ENCODE results near the gene BRIP1. TPM values are rescaled to one million over a fixed set of nuclear protein-coding genes. Genes with fewer than 3 reads are reported as not detected.
"Not testable (repeated sequence)": the region's sequence is repeated elsewhere in the genome, so short reads cannot be mapped to it uniquely, and the experiment has no call there.

Gene BRIP1
- total RNA-seq, 1 donor from 2014 or later = not detected

GRCh38 chr17:61832463-61832862 is 30.9 kb downstream of the BRIP1 start:
- intact Hi-C loops (cut with DNase I) = no loop called here
- no peak overlapping the region for H3K27ac ChIP-seq
- H3K9me3 ChIP-seq = no peaks in the 10 kb centered on the region
- no peak for TF ChIP-seq CTCF (IDR thresholded peaks at IDR 0.05)
- DNase-seq (ENCODE audit: low spot score in 2 of 2) = no peak
- H3K27me3 ChIP-seq = no peaks in the 10 kb centered on the region
- no peak overlapping the region for H3K4me3 ChIP-seq
- H3K36me3 ChIP-seq = no peaks in the 10 kb centered on the region
- H3K4me1 ChIP-seq = no peaks in the 10 kb centered on the region

- Histone ChIP-seq H3K4me3 (no peak overlapping the region), H3K27ac (no peak overlapping the region), H3K27me3 (no peaks in the 10 kb centered on the region), H3K9me3 (no peaks in the 10 kb centered on the region), H3K36me3 (no peaks in the 10 kb centered on the region), H3K4me1 (no peaks in the 10 kb centered on the region)
- intact Hi-C loops (cut with DNase I) = no loop called here
- TF ChIP-seq CTCF (IDR thresholded peaks at IDR 0.05) = no peak
- no peak for DNase-seq (ENCODE audit: low spot score in 2 of 2)
Observed at GRCh38 chr17:61831099-61831498, 32.2 kb downstream of the BRIP1 start.

GRCh38 chr17:61828694-61829093 is 34.6 kb downstream of the BRIP1 start:
- intact Hi-C loops (cut with DNase I) = no loop called here
- H3K27ac ChIP-seq = no peak overlapping the region
- H3K27me3 ChIP-seq = no peaks in the 10 kb centered on the region
- H3K9me3 ChIP-seq = no peaks in the 10 kb centered on the region
- no peaks in the 10 kb centered on the region for H3K4me1 ChIP-seq
- no peak for DNase-seq (ENCODE audit: low spot score in 2 of 2)
- no peak for TF ChIP-seq CTCF (IDR thresholded peaks at IDR 0.05)
- no peaks in the 10 kb centered on the region for H3K36me3 ChIP-seq
- no peak overlapping the region for H3K4me3 ChIP-seq

GRCh38 chr17:61827649-61828395 is 35.5 kb downstream of the BRIP1 start:
- Histone ChIP-seq H3K9me3 (no peaks in the 10 kb centered on the region), H3K4me3 (no peak overlapping the region), H3K27me3 (no peaks in the 10 kb centered on the region), H3K27ac (no peak overlapping the region), H3K36me3 (no peaks in the 10 kb centered on the region), H3K4me1 (no peaks in the 10 kb centered on the region)
- no peak for TF ChIP-seq CTCF (IDR thresholded peaks at IDR 0.05)
- intact Hi-C loops (cut with DNase I) = no loop called here
- DNase-seq (ENCODE audit: low spot score in 2 of 2) = no peak

- DNase-seq (ENCODE audit: low spot score in 2 of 2); H3K4me3 ChIP-seq; intact Hi-C loops (cut with DNase I); H3K9me3 ChIP-seq; H3K27ac ChIP-seq; H3K4me1 ChIP-seq; H3K27me3 ChIP-seq; H3K36me3 ChIP-seq: not testable (repeated sequence)
Observed at GRCh38 chr17:61826866-61827265, 36.5 kb downstream of the BRIP1 start.

GRCh38 chr17:61826198-61826597 is 37.1 kb downstream of the BRIP1 start:
- H3K36me3 ChIP-seq; intact Hi-C loops (cut with DNase I); H3K4me3 ChIP-seq; H3K27me3 ChIP-seq; DNase-seq (ENCODE audit: low spot score in 2 of 2); H3K27ac ChIP-seq; H3K4me1 ChIP-seq; H3K9me3 ChIP-seq: not testable (repeated sequence)
